Subcutaneous adipose tissue (tissue), 4 donors: ENCODE data around the gene SH3BP2. TPM values are rescaled to one million over a fixed set of nuclear protein-coding genes. Genes with fewer than 3 reads are reported as not detected.

Experiments
- total RNA-seq, 4 donors: library from RNA; depleted of rRNA; stranded (reverse); fragments of >200 nt; gene quantifications; one replicate each; pipeline ENCODE4 v1.1.0, GENCODE V29; 2016
- TF ChIP-seq, protein P1 (sequence below): fragments of 450-650 bp; IDR thresholded peaks from one replicate; pipeline ENCODE4 v1.5.1; 2016; ENCODE audit warnings: low read depth, mild to moderate bottlenecking, control low read depth, antibody characterized with exemption, moderate library complexity

The SH3BP2 gene
- total RNA-seq, 4 donors from 2014 or later, result 23.5 to 52.7 (median 43.7) TPM

DNA sequence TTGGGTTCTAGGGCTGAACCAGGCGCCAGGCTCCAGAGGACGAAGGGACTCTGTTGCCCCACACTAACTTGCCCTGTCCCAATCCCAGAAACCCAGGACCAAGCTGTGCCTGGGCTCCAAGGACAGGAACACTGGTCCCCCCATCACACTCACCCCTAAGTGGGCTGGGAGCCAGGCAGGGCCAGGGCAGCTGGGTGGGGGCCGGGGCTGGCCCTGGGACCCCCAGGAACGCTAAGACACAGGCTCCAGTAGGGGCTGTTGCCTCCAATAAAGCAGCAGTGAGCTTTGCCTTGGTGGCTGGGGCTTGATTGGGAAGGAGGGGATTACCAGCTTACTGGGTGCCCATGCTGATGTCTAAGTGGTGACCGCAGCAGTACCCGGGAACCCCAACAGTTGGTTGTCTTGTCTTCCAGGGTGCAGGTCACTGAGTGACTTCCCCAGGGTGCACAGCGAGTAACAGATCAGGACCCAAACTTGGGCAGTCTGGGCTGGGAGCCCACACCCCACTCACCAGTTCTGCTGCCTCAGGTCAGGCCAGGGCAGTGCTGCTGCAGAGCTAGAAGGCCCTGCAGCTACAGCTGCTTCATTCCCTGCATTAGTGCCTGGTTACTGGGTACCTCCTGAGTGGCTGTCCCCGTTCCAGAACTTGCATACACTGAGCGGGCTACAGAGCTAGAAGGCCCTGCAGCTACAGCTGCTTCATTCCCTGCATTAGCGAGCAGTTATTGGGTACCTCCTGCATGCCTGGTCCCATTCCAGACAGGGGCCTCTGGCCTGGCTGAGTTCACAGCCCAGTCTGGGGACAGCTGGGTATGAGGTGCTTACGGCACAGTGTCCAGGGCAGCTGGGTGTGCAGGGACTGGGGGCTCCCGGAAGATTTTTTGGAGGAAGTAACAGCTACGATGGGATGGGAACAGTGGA, 41.4 kb downstream of the SH3BP2 start:
- TF ChIP-seq, protein P1, sequence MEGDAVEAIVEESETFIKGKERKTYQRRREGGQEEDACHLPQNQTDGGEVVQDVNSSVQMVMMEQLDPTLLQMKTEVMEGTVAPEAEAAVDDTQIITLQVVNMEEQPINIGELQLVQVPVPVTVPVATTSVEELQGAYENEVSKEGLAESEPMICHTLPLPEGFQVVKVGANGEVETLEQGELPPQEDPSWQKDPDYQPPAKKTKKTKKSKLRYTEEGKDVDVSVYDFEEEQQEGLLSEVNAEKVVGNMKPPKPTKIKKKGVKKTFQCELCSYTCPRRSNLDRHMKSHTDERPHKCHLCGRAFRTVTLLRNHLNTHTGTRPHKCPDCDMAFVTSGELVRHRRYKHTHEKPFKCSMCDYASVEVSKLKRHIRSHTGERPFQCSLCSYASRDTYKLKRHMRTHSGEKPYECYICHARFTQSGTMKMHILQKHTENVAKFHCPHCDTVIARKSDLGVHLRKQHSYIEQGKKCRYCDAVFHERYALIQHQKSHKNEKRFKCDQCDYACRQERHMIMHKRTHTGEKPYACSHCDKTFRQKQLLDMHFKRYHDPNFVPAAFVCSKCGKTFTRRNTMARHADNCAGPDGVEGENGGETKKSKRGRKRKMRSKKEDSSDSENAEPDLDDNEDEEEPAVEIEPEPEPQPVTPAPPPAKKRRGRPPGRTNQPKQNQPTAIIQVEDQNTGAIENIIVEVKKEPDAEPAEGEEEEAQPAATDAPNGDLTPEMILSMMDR, result no peak

DNA sequence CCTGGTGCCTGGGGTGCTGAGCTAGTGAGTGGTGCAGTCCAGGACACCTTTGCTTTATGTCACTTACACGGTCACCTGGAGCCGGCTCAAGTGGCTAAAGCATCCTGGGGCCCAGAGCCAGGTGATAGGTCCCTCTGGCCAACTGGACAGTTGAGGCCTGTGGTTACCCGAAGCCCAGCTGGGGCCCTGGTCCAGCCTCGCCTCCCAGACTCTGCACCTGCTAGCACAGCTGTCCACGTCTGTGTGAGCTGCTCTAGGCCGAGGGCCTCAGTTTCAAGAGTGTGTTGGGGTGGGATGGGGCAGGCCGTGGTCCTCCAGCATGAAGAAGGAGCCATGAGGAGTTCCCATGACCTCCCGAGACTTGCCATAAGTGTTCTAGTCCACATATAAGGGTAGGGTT, 43.1 kb downstream of the SH3BP2 start:
- TF ChIP-seq, protein P1, result no peak

DNA sequence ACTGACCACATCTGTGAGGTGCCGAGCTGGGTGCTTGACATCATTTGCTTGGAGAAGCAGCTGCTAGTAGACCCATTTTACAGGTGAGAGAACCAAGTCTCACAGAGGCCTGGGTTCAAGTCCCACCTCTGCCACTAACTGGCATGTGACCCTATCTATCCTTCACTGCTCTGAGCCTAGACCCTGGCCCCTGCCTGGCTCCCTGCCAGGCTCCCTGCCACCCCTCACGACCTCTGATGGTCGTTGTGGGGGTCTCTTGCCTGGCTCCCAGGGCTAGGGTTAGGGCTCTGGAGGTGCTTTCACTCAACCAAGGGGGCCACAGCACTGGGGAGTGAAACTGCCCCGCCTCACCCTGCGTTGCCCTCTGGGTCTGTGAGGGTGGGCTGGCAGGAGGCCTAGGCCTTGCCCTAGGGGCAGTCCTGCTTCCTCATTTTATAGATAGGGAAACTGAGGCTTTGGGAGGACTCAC, 43.5 kb downstream of the SH3BP2 start:
- TF ChIP-seq, protein P1, result no peak

DNA sequence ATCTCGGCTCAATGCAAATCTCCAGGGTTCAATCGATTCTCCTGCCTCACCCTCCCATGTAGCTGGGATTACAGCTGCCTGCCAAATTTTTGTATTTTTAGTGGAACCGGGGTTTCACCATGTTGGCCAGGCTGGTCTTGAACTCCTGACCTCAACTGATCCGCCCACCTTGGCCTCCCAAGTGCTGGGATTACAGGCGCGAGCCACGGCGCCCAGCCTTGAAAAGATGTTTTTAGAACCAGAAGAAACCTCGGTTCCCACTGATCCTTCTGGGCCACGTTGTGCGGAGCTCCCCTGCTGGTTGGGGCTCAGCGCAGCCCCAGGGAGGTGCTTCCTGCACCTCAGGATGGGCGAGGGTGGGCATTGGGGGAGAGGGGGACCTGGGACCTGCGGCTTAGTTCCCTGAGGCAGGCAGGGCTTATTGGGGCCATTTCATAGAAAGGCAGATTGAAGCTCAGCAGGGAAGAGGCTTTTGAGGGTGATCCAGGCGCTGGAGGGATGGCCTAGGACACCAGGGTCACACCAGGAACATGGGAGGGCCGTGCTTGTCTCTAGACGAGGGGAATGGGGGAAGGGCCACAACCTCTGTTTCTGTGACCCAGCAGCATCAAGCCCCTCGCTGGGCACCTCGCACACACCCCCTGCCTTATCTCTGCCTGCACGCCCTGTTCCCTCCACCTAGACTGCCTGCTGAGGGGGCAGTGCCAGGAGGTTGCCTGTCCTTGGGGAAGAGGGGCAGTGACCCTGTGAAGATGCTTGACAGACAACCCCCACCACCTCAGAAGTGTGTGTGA, 44.4 kb downstream of the SH3BP2 start:
- TF ChIP-seq, protein P1, result no peak

DNA sequence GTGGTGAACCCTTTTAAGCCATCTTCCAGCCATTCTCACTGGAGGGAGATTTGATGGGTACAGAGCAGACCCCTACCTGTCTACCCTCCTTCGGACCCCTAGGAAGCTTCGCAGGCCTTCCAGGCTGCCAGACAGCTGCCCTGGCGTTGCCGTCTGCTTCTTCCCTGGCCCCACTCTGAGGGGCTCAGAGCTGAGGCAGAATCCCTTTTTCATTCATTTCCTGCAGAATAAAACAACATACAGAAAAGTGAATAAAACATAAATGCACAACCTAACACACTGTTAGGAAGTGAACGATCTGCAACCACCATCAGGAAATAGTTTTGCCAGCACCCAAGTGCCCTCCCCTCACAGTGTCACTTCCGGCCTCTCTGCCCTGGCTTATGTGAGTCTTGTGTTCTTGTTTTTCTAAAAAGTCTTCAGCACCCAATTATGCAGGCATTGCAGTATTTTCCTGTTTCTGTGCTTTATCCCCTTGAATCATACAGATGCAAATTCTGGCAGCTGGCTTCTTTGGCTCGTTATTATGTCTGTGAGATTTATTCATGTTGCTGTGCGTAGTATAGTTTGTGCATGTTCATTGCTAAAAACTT, 45.1 kb downstream of the SH3BP2 start:
- TF ChIP-seq, protein P1, result no peak

DNA sequence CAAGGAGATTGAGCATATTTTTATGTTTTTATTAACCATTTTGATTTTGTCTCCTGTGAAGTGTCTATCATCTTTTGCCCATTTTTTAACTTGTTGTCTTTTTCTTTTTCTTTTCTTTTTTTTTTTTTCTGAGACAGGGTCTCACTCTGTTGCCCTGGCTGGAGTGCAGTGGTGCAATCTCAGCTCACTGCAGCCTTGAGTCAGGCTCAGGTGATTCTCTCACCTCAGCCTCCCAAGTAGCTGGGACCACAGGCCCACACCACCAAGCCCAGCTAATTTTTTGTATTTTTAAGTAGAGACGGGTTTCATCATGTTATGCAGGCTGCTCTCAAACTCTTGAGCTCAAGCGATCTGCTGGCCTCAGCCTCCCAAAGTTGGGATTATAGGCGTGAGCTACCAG, 46.2 kb downstream of the SH3BP2 start:
- TF ChIP-seq, protein P1, result no peak
